WERI-Rb-1 (cell line): Measurements from ENCODE around the gene EMC9.
A peak's percentile ranks its signal among the peaks of the same experiment; 100 is the strongest.

Source experiments
- DNase-seq: peaks from one replicate; pipeline ENCODE4 v3.0.0-alpha.2; 2020
- H3K27ac ChIP-seq: fragments of 250-450 bp; sonication (Bioruptor Pico); 2 replicates; pipeline ENCODE4 v1.5.1; 2020; ENCODE audit warnings: mild to moderate bottlenecking, moderate library complexity
- H3K27me3 ChIP-seq: fragments of 250-450 bp; sonication (Bioruptor Pico); 2 replicates; pipeline ENCODE4 v1.5.1; 2021; ENCODE audit warnings: mild to moderate bottlenecking, low read depth, moderate library complexity; ENCODE audit not compliant: insufficient read depth, severe bottlenecking
- H3K36me3 ChIP-seq: fragments of 250-450 bp; sonication (Bioruptor Pico); 2 replicates; pipeline ENCODE4 v1.5.1; 2020; ENCODE audit warnings: mild to moderate bottlenecking, moderate library complexity
- H3K4me3 ChIP-seq: 2 replicates; pipeline ENCODE4 v1.5.1; 2011; ENCODE audit warnings: low read depth, mild to moderate bottlenecking, control low read depth, low read length
- H3K9me3 ChIP-seq: fragments of 250-450 bp; sonication (Bioruptor Pico); 2 replicates; pipeline ENCODE4 v1.5.1; 2021; ENCODE audit warnings: mild to moderate bottlenecking, moderate library complexity; ENCODE audit not compliant: severe bottlenecking
- CTCF ChIP-seq: IDR thresholded peaks from 2 replicates; pipeline ENCODE4 v1.5.1; 2011; ENCODE audit warnings: low read depth, mild to moderate bottlenecking, control low read depth, inconsistent platforms, low read length

Gene EMC9

GRCh38 chr14:24141097-24141880 lies at the start of gene EMC9:
Gene EMC9, minus strand, starts transcription at chr14:24141591. Its CDS starts 287 bp downstream, at chr14:24141304.
- H3K27ac ChIP-seq = peak within 1 kb of the TSS; percentile 96
- DNase-seq = peak; percentile 100
- H3K27me3 ChIP-seq = no peaks in the 10 kb centered on the region
- peak within 1 kb of the TSS; percentile 87 for H3K4me3 ChIP-seq
- peaks cover 44% of the 10 kb centered on the region for H3K36me3 ChIP-seq
- peak; percentile 39 for TF ChIP-seq CTCF
- H3K9me3 ChIP-seq = no peaks in the 10 kb centered on the region

GRCh38 chr14:24190416-24190815 lies 49.0 kb upstream of the EMC9 start:
- TF ChIP-seq CTCF = no peak
- Histone ChIP-seq H3K27ac (no peak overlapping the region), H3K4me3 (no peak overlapping the region), H3K27me3 (no peaks in the 10 kb centered on the region), H3K36me3 (peaks cover 56% of the 10 kb centered on the region), H3K9me3 (no peaks in the 10 kb centered on the region)
- DNase-seq = no peak

- no peak for DNase-seq
- no peaks in the 10 kb centered on the region for H3K27me3 ChIP-seq
- H3K27ac ChIP-seq = peak overlapping the region; percentile 79; the same call in 1 of the 2 replicates
- H3K36me3 ChIP-seq = peaks cover 63% of the 10 kb centered on the region
- TF ChIP-seq CTCF = no peak
- no peak overlapping the region for H3K4me3 ChIP-seq
- H3K9me3 ChIP-seq = no peaks in the 10 kb centered on the region
Observed at GRCh38 chr14:24189460-24189859, 48.1 kb upstream of the EMC9 start.

- Histone ChIP-seq H3K27me3 (no peaks in the 10 kb centered on the region), H3K4me3 (peak overlapping the region; percentile 5; the same call in 1 of the 2 replicates), H3K9me3 (no peaks in the 10 kb centered on the region), H3K36me3 (peaks cover 63% of the 10 kb centered on the region), H3K27ac (peak overlapping the region; percentile 79)
- no peak for TF ChIP-seq CTCF
- DNase-seq = no peak
Observed at GRCh38 chr14:24189059-24189375, 47.6 kb upstream of the EMC9 start.

- TF ChIP-seq CTCF = no peak
- H3K9me3 ChIP-seq = no peaks in the 10 kb centered on the region
- H3K27ac ChIP-seq = peak within 1 kb of the TSS; percentile 79
- peak; percentile 98 for DNase-seq
- no peaks in the 10 kb centered on the region for H3K27me3 ChIP-seq
- H3K4me3 ChIP-seq = peak within 1 kb of the TSS; percentile 60
- peaks cover 63% of the 10 kb centered on the region for H3K36me3 ChIP-seq
Observed at GRCh38 chr14:24188251-24189058, 47.1 kb upstream of the EMC9 start, which contains the start of gene IPO4. Gene IPO4, minus strand, starts transcription at chr14:24188816. Its CDS starts 29 bp downstream, at chr14:24188787.
